Activated CD4-positive, alpha-beta T cell treated with anti-CD3 and anti-CD28 coated beads for 36 hours (primary cell): ENCODE data around the gene PDPK1. TPM values are rescaled to one million over a fixed set of nuclear protein-coding genes. Genes with fewer than 3 reads are reported as not detected.

Experiments
- ATAC-seq: fragments of 200-7000 bp; cut with Tn5 transposase; one replicate; pipeline ENCODE4 v1.10.0; 2021; ENCODE audit warnings: mild to moderate bottlenecking, moderate library complexity
- CTCF ChIA-PET: fragments of 350-600 bp; sonication (Branson Sonifier 250); formaldehyde crosslinking; loops from one replicate; lab custom pipeline; 2021; ENCODE audit warnings: antibody characterized with exemption; lab: Charles Lee
- POLR2A ChIA-PET: fragments of 350-600 bp; sonication (Branson Sonifier 250); formaldehyde crosslinking; loops from one replicate; lab custom pipeline; 2021; ENCODE audit warnings: antibody characterized with exemption, inconsistent platforms; lab: Charles Lee
- DNase-seq: peaks from one replicate; pipeline ENCODE4 v3.0.0-alpha.2; 2020
- H3K27ac Mint-ChIP-seq: one replicate; pipeline ENCODE4 v1.8.0; 2021; ENCODE audit warnings: mixed read lengths
- H3K27me3 Mint-ChIP-seq: one replicate; pipeline ENCODE4 v1.8.0; 2021; ENCODE audit warnings: mixed read lengths
- H3K36me3 Mint-ChIP-seq: one replicate; pipeline ENCODE4 v1.8.0; 2021; ENCODE audit warnings: low read depth, mixed read lengths
- H3K4me1 Mint-ChIP-seq: one replicate; pipeline ENCODE4 v1.8.0; 2021; ENCODE audit warnings: mixed read lengths
- H3K4me3 Mint-ChIP-seq: one replicate; pipeline ENCODE4 v1.8.0; 2021; ENCODE audit warnings: mild to moderate bottlenecking, moderate library complexity, mixed read lengths
- H3K9me3 Mint-ChIP-seq: one replicate; pipeline ENCODE4 v1.8.0; 2021; ENCODE audit warnings: low read depth, mixed read lengths
- intact Hi-C, 2 experiments: fragments of 100-400 bp; cut with DNase I in 1 of 2; cut with micrococcal nuclease in 1 of 2; formaldehyde crosslinking; loops; one replicate each; pipeline versions ENCODE4 v1.14.2 to v1.15.1; 2022 to 2024; cut with DNase I, micrococcal nuclease
- total RNA-seq, 2 experiments: library from RNA; stranded (reverse); gene quantifications; one replicate each; pipeline ENCODE4 v1.2.3, GENCODE V29; 2021

PDPK1 gene
- total RNA-seq, 2 experiments from 2014 or later, result 30.4 to 34.5 TPM

GRCh38 chr16:2508722-2509400 is 29.0 kb upstream of the PDPK1 start:
- no peak overlapping the region for H3K27ac Mint-ChIP-seq
- ChIA-PET POLR2A (no interaction called here), CTCF (no interaction called here)
- no peaks in the 10 kb centered on the region for H3K27me3 Mint-ChIP-seq
- DNase-seq (no peak), ATAC-seq (no peak)
- H3K36me3 Mint-ChIP-seq, result no peaks in the 10 kb centered on the region
- peaks cover 9% of the 10 kb centered on the region for H3K4me1 Mint-ChIP-seq
- H3K9me3 Mint-ChIP-seq, result no peaks in the 10 kb centered on the region
- intact Hi-C loops, result no loop called here
- H3K4me3 Mint-ChIP-seq, result no peak overlapping the region

- CTCF ChIA-PET, result no interaction called here
Measured at GRCh38 chr16:2511128-2511800, 26.6 kb upstream of the PDPK1 start.

GRCh38 chr16:2511996-2512734 is 25.7 kb upstream of the PDPK1 start:
- H3K4me3 Mint-ChIP-seq, result no peak overlapping the region
- no peak overlapping the region for H3K27ac Mint-ChIP-seq
- ATAC-seq (no peak), DNase-seq (no peak)
- CTCF ChIA-PET, result interaction anchor here (0.6 to 0.7 kb wide), 2 partner anchors 123 to 306 kb away, joined by 3 to 4 read pairs; no protein-coding TSS in a partner anchor
- POLR2A ChIA-PET, result no interaction called here
- H3K9me3 Mint-ChIP-seq, result no peaks in the 10 kb centered on the region
- H3K27me3 Mint-ChIP-seq, result no peaks in the 10 kb centered on the region
- H3K4me1 Mint-ChIP-seq, result peaks cover 32% of the 10 kb centered on the region
- intact Hi-C loops, result loop anchor here (2.0 to 10.0 kb wide), 3 partner anchors 21 to 517 kb away; partner anchors contain the start of gene TBC1D24 (in 1 of the 2)
- peaks cover 6% of the 10 kb centered on the region for H3K36me3 Mint-ChIP-seq

More at GRCh38 chr16:2511128-2511800, 26.6 kb upstream of the PDPK1 start:
- Mint-ChIP-seq H3K27ac (no peak overlapping the region), H3K9me3 (no peaks in the 10 kb centered on the region), H3K36me3 (peaks cover 2% of the 10 kb centered on the region), H3K4me3 (no peak overlapping the region), H3K27me3 (no peaks in the 10 kb centered on the region), H3K4me1 (peaks cover 23% of the 10 kb centered on the region)
- intact Hi-C loops, result loop anchor here (5.0 to 10.0 kb wide), 2 partner anchors 34 to 516 kb away; partner anchors contain the start of gene TBC1D24 (in 1 of the 2)
- ATAC-seq (no peak), DNase-seq (no peak)
- POLR2A ChIA-PET, result no interaction called here

DNA sequence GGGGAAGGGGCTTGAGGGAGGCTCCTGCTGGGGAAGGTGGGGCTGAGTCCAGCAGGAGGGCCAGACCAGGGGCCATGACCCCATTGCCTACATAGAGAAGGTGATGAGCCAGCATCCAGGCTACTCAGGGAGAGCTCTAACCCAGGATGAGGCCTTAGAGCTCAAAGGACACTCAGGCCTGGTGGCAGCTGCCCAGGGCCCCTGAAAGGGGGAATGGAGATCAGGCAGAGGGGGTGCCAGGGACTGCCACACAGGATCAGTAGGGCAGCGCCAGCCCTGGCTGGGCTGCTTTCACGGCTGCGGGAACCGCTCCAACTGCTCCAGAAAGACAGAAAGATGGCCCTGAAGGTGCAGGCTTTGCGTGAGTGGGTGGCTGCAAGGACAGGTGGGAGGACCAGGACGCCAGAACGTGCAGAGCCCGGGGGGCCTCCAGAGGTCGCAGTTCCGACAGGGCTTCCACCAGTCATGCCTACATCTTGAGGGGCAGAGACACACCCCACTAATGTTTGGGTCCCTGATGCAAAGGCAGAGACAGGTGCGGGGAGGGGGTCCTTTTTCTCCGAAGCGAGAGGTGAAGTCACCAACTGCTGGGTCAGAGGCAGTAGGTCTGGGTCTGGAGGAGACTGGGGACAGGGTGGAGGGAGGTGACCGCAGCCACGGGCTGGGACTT is 25.0 kb upstream of the PDPK1 start:
- Mint-ChIP-seq H3K27me3 (no peaks in the 10 kb centered on the region), H3K4me1 (peaks cover 38% of the 10 kb centered on the region), H3K36me3 (peaks cover 6% of the 10 kb centered on the region), H3K9me3 (no peaks in the 10 kb centered on the region), H3K4me3 (peak overlapping the region; percentile 83), H3K27ac (peak overlapping the region; percentile 77)
- intact Hi-C loops, result loop anchor here (1.0 to 10.0 kb wide), 15 partner anchors 18 to 518 kb away; partner anchors contain the start of genes TBC1D24 (in 2 of the 2), ABCA3 (in 1 of the 2), CCNF (in 1 of the 2) and CEMP1 (in 1 of the 2)
- ChIA-PET POLR2A (no interaction called here), CTCF (interaction anchor here (0.6 to 0.7 kb wide), 2 partner anchors 124 to 306 kb away, joined by 3 to 4 read pairs; no protein-coding TSS in a partner anchor)
- DNase-seq (no peak), ATAC-seq (no peak)

DNA sequence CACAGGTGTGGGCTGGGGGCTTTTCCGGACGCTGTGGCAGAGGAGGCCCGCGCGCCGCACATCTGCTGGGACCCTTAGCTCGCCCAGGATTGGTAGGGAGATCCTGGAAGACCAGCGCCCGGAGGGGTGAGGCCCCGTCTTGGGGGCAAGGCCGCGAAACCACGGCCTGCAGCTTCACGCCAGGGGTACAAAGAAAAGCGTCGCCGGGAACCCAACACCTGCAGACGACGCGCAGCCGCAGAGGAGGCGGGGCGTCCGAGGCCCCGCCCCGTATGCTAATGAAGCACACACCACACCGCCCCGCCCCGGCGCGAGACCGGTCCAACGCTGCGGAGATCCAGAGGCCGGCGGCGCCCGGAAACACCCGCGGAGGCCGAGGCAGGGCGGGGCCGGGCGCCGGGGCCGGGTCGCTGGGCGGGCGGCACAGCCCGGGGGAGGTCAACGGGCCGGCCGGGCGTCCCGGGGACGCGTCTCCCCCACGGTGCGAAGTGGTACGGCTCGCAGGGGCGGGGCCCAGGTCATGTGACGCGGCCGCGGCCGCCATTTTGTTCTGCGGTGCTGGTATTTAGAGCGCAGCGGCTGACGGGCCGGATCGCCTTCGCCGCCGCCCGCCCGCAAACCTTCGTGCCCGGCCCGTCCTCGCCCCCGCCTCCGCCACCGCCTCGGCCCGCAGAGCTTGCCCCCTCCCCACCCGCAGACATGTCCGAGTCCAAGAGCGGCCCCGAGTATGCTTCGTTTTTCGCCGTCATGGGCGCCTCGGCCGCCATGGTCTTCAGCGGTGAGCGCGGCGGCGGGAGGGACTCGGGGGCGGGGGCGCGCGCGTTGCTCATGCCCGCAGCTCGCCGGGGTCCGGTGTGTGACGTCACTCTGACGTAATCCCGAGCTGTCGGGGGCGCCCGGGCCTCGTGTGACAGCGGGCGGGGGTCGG is 24.2 kb upstream of the PDPK1 start, which contains the start of gene ATP6V0C:
Gene ATP6V0C, plus strand, starts transcription at position 548 of the 928 bp plus-strand sequence. Its CDS starts 152 bp downstream, at position 700.
- Mint-ChIP-seq H3K36me3 (peaks cover 6% of the 10 kb centered on the region), H3K4me3 (peak within 1 kb of the TSS; percentile 93), H3K27me3 (no peaks in the 10 kb centered on the region), H3K9me3 (no peaks in the 10 kb centered on the region), H3K27ac (peak within 1 kb of the TSS; percentile 95), H3K4me1 (peaks cover 44% of the 10 kb centered on the region)
- DNase-seq, result peak; percentile 95
- peak; percentile 90 for ATAC-seq
- intact Hi-C loops, result loop anchor here (1.0 to 10.0 kb wide), 15 partner anchors 18 to 519 kb away; partner anchors contain the start of genes TBC1D24 (in 2 of the 2), ABCA3 (in 1 of the 2), CCNF (in 1 of the 2) and CEMP1 (in 1 of the 2)
- CTCF ChIA-PET, result no interaction called here
- POLR2A ChIA-PET, result no interaction called here

DNA sequence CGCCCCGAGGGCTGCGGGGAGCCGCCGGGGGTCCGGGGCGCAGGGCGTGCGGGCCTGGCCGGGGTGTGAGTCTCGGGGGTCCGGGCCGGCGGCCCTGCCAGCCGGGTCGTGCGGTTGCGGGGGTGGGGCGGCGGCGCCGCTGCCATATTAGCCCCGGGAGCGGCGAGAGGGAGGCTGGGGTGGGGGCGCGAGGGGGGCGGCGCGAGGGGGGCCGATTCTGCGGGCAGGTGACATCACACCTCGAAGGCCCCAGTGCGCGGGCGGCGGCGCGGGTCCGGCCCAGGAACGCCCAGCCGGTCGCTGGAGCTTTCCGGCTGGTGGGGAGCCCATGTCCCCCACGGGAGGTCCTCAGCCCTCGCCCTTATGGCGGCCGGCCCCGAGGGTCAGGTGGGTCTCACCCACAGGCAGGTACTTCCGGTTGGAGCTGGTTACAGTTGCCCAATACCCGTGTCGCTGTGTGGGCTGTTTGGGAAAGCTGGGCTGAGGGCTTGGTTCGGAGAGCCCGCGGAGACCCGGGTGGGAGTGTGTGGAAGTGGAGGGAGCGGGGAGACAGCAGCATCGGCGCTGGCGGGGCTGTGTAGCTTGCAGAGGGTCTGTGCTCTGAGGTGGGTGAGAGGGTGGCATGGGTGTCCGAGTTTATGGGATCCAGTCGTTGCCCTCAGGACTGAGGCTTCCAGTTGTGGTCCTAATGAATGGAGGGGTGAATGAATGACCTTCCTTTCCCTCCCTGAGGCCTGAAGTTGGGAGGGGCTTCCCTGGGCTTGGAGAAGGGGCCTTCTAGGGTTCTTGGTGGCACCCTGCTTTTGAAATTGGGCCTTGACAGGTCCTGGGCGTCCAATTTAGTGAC is 23.3 kb upstream of the PDPK1 start:
- POLR2A ChIA-PET, result no interaction called here
- Mint-ChIP-seq H3K27ac (peak overlapping the region; percentile 95), H3K36me3 (peaks cover 8% of the 10 kb centered on the region), H3K4me1 (peaks cover 48% of the 10 kb centered on the region), H3K27me3 (no peaks in the 10 kb centered on the region), H3K4me3 (peak overlapping the region; percentile 93), H3K9me3 (no peaks in the 10 kb centered on the region)
- CTCF ChIA-PET, result interaction anchor here (0.6 kb wide), 1 partner anchor 736 kb away, joined by 3 read pairs; no protein-coding TSS in a partner anchor
- ATAC-seq (peak; percentile 17), DNase-seq (peak; percentile 59)
- intact Hi-C loops, result loop anchor here (5.0 to 10.0 kb wide), 2 partner anchors 37 to 520 kb away; partner anchors contain the start of gene TBC1D24 (in 1 of the 2)

DNA sequence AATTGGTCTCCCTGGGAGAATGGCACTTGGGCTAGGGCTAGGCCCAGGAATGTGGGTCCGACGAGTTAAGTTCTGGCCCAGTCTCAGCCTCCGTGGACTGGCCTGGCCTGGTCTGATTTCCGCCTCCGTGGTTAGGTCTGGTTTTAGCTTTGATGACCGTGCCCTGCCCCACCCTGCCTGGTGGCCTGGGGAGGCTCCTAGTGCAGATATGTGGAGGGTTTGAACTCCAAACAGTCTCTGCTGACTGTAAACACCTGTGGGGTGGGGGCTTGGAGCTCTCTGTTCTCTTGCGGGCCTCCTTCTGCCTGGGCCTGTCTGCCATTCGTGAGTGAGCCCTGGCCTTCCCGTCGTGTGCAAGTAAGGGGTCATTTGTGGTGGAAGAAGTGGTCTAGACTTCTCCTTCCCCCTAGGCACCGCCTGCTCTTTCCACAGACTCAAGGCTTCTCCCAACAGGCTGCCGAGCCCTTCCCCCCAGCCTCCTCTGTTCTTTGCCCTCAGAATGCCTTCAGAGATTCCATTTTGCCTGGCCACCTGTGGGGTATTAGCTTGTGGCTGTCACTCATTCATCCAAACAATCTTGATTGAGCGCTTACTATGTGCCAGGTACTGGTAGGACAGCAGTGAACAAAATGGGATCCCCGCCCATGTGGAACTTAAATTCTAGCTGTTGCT is 22.5 kb upstream of the PDPK1 start:
- no peaks in the 10 kb centered on the region for H3K27me3 Mint-ChIP-seq
- no peaks in the 10 kb centered on the region for H3K9me3 Mint-ChIP-seq
- ChIA-PET POLR2A (interaction anchor here (0.6 kb wide), 2 partner anchors 525 to 734 kb away, joined by 3 read pairs; no protein-coding TSS in a partner anchor), CTCF (interaction anchor here (0.5 to 1.0 kb wide), 3 partner anchors 14 to 735 kb away, joined by 3 read pairs; no protein-coding TSS in a partner anchor)
- peaks cover 53% of the 10 kb centered on the region for H3K4me1 Mint-ChIP-seq
- peak overlapping the region; percentile 95 for H3K27ac Mint-ChIP-seq
- ATAC-seq (no peak), DNase-seq (no peak)
- peaks cover 13% of the 10 kb centered on the region for H3K36me3 Mint-ChIP-seq
- intact Hi-C loops, result loop anchor here in 1 of 2 experiments (10.0 kb wide), 1 partner anchor 521 kb away; no protein-coding TSS in a partner anchor
- H3K4me3 Mint-ChIP-seq, result peak overlapping the region; percentile 93

GRCh38 chr16:2516391-2517240 is 21.2 kb upstream of the PDPK1 start:
- CTCF ChIA-PET, result interaction anchor here (1.0 kb wide), 1 partner anchor 15 kb away, joined by 3 read pairs; no protein-coding TSS in a partner anchor
- H3K27ac Mint-ChIP-seq, result peak overlapping the region; percentile 82

More at GRCh38 chr16:2516391-2517240, 21.2 kb upstream of the PDPK1 start:
- Mint-ChIP-seq H3K9me3 (no peaks in the 10 kb centered on the region), H3K4me3 (peak overlapping the region; percentile 93), H3K4me1 (peaks cover 61% of the 10 kb centered on the region), H3K27me3 (no peaks in the 10 kb centered on the region), H3K36me3 (peaks cover 17% of the 10 kb centered on the region)
- intact Hi-C loops, result loop anchor here in 1 of 2 experiments (10.0 kb wide), 1 partner anchor 522 kb away; no protein-coding TSS in a partner anchor
- POLR2A ChIA-PET, result interaction anchor here (0.6 kb wide), 1 partner anchor 73 kb away, joined by 3 read pairs; no protein-coding TSS in a partner anchor
- DNase-seq (no peak), ATAC-seq (no peak)
